Thyroid gland (tissue), 4 donors: ENCODE results near the gene NAV3.

Experiments
- POLR2A ChIP-seq, 2 donors: fragments of 450-650 bp; IDR thresholded peaks; one replicate each; pipeline ENCODE4 v1.6.1; 2017; ENCODE audit warnings: antibody characterized with exemption in 2 of 2, mild to moderate bottlenecking in 2 of 2, moderate library complexity in 1 of 2
- TF ChIP-seq, protein P1 (sequence below), 6 experiments: fragments of 200-600 bp in 3 of 6; fragments of 450-650 bp in 3 of 6; sonication (generic) in 3 of 6; IDR thresholded peaks; one replicate each; pipeline ENCODE4 v1.5.1; 2016 to 2019; ENCODE audit warnings: antibody characterized with exemption in 6 of 6, mild to moderate bottlenecking in 2 of 6, inconsistent platforms in 1 of 6, moderate library complexity in 1 of 6

DNA sequence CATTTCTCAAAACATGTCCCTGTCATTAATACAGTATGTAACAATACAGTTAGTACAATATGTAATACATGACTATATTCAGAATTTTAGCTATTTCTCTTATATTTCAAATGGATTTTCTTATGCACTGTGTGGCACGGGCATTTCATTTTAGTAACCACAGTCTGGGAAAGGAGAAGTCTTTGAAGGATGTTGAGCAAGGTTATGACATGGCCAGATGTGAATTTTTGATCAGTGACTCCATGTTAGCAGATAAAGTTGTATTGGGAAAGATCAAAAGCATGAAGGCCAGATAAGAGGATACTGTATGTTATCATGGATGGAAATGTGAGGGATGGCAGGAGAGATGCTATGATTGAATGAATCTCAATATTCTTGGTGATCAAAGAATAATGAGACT is 285.2 kb downstream of the NAV3 start:
- TF ChIP-seq, protein P1, sequence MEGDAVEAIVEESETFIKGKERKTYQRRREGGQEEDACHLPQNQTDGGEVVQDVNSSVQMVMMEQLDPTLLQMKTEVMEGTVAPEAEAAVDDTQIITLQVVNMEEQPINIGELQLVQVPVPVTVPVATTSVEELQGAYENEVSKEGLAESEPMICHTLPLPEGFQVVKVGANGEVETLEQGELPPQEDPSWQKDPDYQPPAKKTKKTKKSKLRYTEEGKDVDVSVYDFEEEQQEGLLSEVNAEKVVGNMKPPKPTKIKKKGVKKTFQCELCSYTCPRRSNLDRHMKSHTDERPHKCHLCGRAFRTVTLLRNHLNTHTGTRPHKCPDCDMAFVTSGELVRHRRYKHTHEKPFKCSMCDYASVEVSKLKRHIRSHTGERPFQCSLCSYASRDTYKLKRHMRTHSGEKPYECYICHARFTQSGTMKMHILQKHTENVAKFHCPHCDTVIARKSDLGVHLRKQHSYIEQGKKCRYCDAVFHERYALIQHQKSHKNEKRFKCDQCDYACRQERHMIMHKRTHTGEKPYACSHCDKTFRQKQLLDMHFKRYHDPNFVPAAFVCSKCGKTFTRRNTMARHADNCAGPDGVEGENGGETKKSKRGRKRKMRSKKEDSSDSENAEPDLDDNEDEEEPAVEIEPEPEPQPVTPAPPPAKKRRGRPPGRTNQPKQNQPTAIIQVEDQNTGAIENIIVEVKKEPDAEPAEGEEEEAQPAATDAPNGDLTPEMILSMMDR (IDR thresholded peaks at IDR 0.05) = no peak
- no peak for TF ChIP-seq POLR2A (IDR thresholded peaks at IDR 0.05)
